Mammary epithelial cell (primary cell): ENCODE measurements around the gene CHST5.

Experiments used
- EZH2 ChIP-seq: IDR thresholded peaks from 2 replicates; pipeline ENCODE4 v1.6.1; 2012; ENCODE audit warnings: low read length, inconsistent platforms, borderline replicate concordance
- TF ChIP-seq, protein P1 (sequence below), 2 donors: IDR thresholded peaks in 1 of 2; conservative IDR thresholded peaks in 1 of 2; 2 replicates each; pipeline ENCODE4 v1.5.1; 2011 to 2012; ENCODE audit warnings: inconsistent platforms in 2 of 2, low read length in 2 of 2, mild to moderate bottlenecking in 2 of 2, control low read depth in 1 of 2, low read depth in 1 of 2; ENCODE audit not compliant: insufficient read depth in 1 of 2; ENCODE audit errors: extremely low read depth in 1 of 2

DNA sequence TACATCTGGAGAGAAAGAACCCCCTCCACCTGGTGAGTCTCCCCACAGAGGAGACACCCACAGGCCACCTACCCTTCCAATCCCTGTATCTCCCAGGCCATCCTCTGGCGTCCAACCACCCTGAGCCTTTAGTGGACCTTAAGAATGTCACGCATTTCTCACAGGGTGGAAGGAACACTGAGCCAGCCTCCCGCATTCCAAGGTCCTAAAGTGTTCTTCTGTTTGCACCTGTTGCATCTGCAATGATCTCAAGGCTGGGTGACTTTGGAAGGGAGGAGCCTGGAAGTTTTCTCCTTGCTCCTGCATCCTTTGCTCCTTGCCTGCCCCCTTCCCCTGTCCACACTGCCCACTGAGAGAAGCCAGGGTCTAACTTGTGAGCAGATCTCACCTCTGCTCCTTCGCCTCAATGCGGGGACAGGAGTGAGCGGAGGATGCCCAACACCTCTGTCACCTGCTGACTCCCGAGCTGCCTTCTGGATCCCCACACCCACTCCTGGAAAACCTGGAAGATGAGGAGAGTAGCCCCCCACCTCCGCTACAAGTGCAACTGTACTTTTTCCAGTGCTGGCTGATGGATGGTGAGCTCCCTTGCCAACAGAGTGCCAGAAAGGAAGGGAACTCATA is 3.7 kb downstream of the CHST5 start:
- TF ChIP-seq, protein P1, sequence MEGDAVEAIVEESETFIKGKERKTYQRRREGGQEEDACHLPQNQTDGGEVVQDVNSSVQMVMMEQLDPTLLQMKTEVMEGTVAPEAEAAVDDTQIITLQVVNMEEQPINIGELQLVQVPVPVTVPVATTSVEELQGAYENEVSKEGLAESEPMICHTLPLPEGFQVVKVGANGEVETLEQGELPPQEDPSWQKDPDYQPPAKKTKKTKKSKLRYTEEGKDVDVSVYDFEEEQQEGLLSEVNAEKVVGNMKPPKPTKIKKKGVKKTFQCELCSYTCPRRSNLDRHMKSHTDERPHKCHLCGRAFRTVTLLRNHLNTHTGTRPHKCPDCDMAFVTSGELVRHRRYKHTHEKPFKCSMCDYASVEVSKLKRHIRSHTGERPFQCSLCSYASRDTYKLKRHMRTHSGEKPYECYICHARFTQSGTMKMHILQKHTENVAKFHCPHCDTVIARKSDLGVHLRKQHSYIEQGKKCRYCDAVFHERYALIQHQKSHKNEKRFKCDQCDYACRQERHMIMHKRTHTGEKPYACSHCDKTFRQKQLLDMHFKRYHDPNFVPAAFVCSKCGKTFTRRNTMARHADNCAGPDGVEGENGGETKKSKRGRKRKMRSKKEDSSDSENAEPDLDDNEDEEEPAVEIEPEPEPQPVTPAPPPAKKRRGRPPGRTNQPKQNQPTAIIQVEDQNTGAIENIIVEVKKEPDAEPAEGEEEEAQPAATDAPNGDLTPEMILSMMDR (conservative IDR thresholded peaks at IDR 0.05 in 1 of 2, IDR thresholded peaks at IDR 0.05 in 1 of 2; ENCODE audit: extremely low read depth in 1 of 2, insufficient read depth in 1 of 2, low read depth in 1 of 2, low read length in 2 of 2) = no peak
- no peak for TF ChIP-seq EZH2
